GM12878 (cell line): Measurements from ENCODE around the gene SNHG17. TPM values are rescaled to one million over a fixed set of nuclear protein-coding genes. Genes with fewer than 3 reads are reported as not detected.

ENCODE experiments used
- ATAC-seq: fragments of 200-7000 bp; cut with Tn5 transposase; 3 replicates; pipeline ENCODE4 v1.9.1; 2020; ENCODE audit warnings: mild to moderate bottlenecking, moderate library complexity
- BruUV-seq: library from RNA; stranded (reverse); fragments of 400-500 nt; replicated peaks from 2 replicates; lab custom pipeline; 2021; lab: Mats Ljungman, UMichigan
- CTCF ChIA-PET: fragments of 300-600 bp; sonication (Branson Sonifier 250); formaldehyde crosslinking; extraction: SDS; loops from one replicate; lab custom pipeline; 2021; ENCODE audit warnings: inconsistent platforms; lab: Yijun Ruan, JAX
- POLR2A ChIA-PET: fragments of 350-600 bp; formaldehyde crosslinking; extraction: SDS; loops from one replicate; lab custom pipeline; 2021; ENCODE audit warnings: inconsistent platforms; lab: Charles Lee
- RAD21 ChIA-PET: fragments of 300-600 bp; sonication (Branson Sonifier 250); formaldehyde crosslinking; loops from one replicate; lab custom pipeline; 2023; ENCODE audit warnings: antibody characterized with exemption; ENCODE audit not compliant: unreplicated experiment; lab: Charles Lee
- SMC1A ChIA-PET: fragments of 300-600 bp; sonication (Branson Sonifier 250); formaldehyde crosslinking; loops from one replicate; lab custom pipeline; 2023; ENCODE audit not compliant: unreplicated experiment, uncharacterized antibody; lab: Charles Lee
- DNase-seq: peaks from one replicate; pipeline ENCODE4 v3.0.0-alpha.2; 2011; ENCODE audit warnings: low read depth, low spot score
- FAIRE-seq: peaks from 3 replicates; lab custom pipeline; 2011; peaks lifted over from hg19 to GRCh38; lab: Jason Lieb, UNC
- H2AFZ ChIP-seq: 2 replicates; pipeline ENCODE4 v1.6.0; 2011; ENCODE audit warnings: low read depth, low read length, control low read depth; ENCODE audit not compliant: control insufficient read depth
- H3K27ac ChIP-seq: 2 replicates; pipeline ENCODE4 v1.5.1; 2011; ENCODE audit warnings: control low read depth; ENCODE audit not compliant: control insufficient read depth, insufficient read depth
- H3K27me3 ChIP-seq, 2 experiments: replicated peaks in 1 of 2; 2 replicates each; pipeline versions ENCODE4 v1.6.0 to v1.6.1; 2011; ENCODE audit warnings: low read length in 1 of 2; ENCODE audit not compliant: control insufficient read depth in 2 of 2, insufficient read depth in 2 of 2
- H3K36me3 ChIP-seq, 2 experiments: 2 replicates each; pipeline ENCODE4 v1.5.1; 2011; ENCODE audit warnings: low read length in 1 of 2; ENCODE audit not compliant: control insufficient read depth in 2 of 2, insufficient read depth in 2 of 2
- H3K4me1 ChIP-seq: 2 replicates; pipeline ENCODE4 v1.6.1; 2011; ENCODE audit warnings: mild to moderate bottlenecking, low read length, moderate library complexity, mixed read lengths; ENCODE audit not compliant: control insufficient read depth, insufficient read depth
- H3K4me2 ChIP-seq: 2 replicates; pipeline ENCODE4 v1.6.0; 2011; ENCODE audit warnings: control low read depth; ENCODE audit not compliant: control insufficient read depth, insufficient read depth
- H3K4me3 ChIP-seq: fragments of 200-600 bp; sonication (generic); 2 replicates; pipeline ENCODE4 v1.5.1; 2016
- H3K79me2 ChIP-seq: 2 replicates; pipeline ENCODE4 v1.6.0; 2011; ENCODE audit warnings: low read length; ENCODE audit not compliant: control insufficient read depth, insufficient read depth
- H3K9ac ChIP-seq: 2 replicates; pipeline ENCODE4 v1.8.0; 2011; ENCODE audit warnings: low read length, control low read depth, mixed read lengths; ENCODE audit not compliant: control insufficient read depth, insufficient read depth
- H3K9me3 ChIP-seq: replicated peaks from 3 replicates; pipeline ENCODE4 v1.5.1; 2011; ENCODE audit warnings: mild to moderate bottlenecking, low read length; ENCODE audit not compliant: control insufficient read depth, insufficient read depth
- H4K20me1 ChIP-seq: 2 replicates; pipeline ENCODE4 v1.6.0; 2011; ENCODE audit not compliant: control insufficient read depth, insufficient read depth
- CREB1 ChIP-seq: IDR thresholded peaks from 2 replicates; pipeline ENCODE4 v1.6.1; 2012; ENCODE audit warnings: low read depth, mild to moderate bottlenecking, inconsistent platforms
- EGR1 ChIP-seq, 2 experiments: IDR thresholded peaks; 1 replicate in 1 of 2; 2 replicates in 1 of 2; pipeline ENCODE4 v1.6.1; 2011 to 2012; ENCODE audit warnings: low read depth in 2 of 2, low read length in 2 of 2, borderline replicate concordance in 1 of 2, mild to moderate bottlenecking in 1 of 2, moderate library complexity in 1 of 2
- IKZF2 ChIP-seq, 2 experiments: fragments of 450-650 bp; IDR thresholded peaks; 2 replicates each; pipeline ENCODE4 v1.6.1; 2017; ENCODE audit warnings: mild to moderate bottlenecking in 2 of 2, moderate library complexity in 2 of 2
- MTA2 ChIP-seq: fragments of 450-650 bp; IDR thresholded peaks from 2 replicates; pipeline ENCODE4 v1.6.1; 2016; ENCODE audit warnings: low read depth, mild to moderate bottlenecking, moderate library complexity
- MTA3 ChIP-seq: IDR thresholded peaks from 2 replicates; pipeline ENCODE4 v1.6.1; 2012; ENCODE audit warnings: low read length, inconsistent platforms, borderline replicate concordance
- NFXL1 ChIP-seq: fragments of 450-650 bp; IDR thresholded peaks from 2 replicates; pipeline ENCODE4 v1.6.1; 2017; ENCODE audit warnings: antibody characterized with exemption, mild to moderate bottlenecking, borderline replicate concordance
- ZNF622 ChIP-seq: fragments of 450-650 bp; IDR thresholded peaks from 2 replicates; pipeline ENCODE4 v1.6.1; 2017; ENCODE audit warnings: mild to moderate bottlenecking, inconsistent platforms
- WGBS: methylation state at CpG from one replicate; pipeline ENCODE4 v1.1.6; 2016; ENCODE audit warnings: low lambda C conversion rate; ENCODE audit not compliant: insufficient replicate concordance, insufficient coverage; ENCODE audit errors: missing lambda C conversion rate; 5-methylcytosine and 5-hydroxymethylcytosine counted together
- in situ Hi-C: fragments of 300-500 bp; cut with MboI; formaldehyde crosslinking; loops from 9 replicates; pipeline ENCODE4 v1.14.3; 2018; ENCODE audit warnings: mixed read lengths
- intact Hi-C: fragments of 100-400 bp; cut with micrococcal nuclease; formaldehyde crosslinking; loops from one replicate; pipeline ENCODE4 v1.14.2; 2022; ENCODE audit not compliant: unreplicated experiment
- polyA plus RNA-seq, 11 experiments: library from polyadenylated mRNA; depleted of rRNA in 4 of 11; unstranded in 6 of 11; stranded (reverse) in 5 of 11; fragments of >200 nt; fragmentation: Nextera tagmentation in 4 of 11; fragmentation: Illumina TruSeq in 1 of 11; extraction: Ambion mirVana in 4 of 11; extraction: Trizol in 1 of 11; gene quantifications; 1 replicate in 1 of 11; 2 replicates in 10 of 11; pipeline versions ENCODE4 v1.2.1 to v1.2.3, GENCODE V29; 2011 to 2016; ENCODE audit warnings: inconsistent platforms in 2 of 11, missing spikeins in 2 of 11, low read depth in 1 of 11
- total RNA-seq, 4 experiments: library from RNA; depleted of rRNA in 3 of 4; stranded (reverse); fragments of >200 nt in 3 of 4; fragmentation: Illumina TruSeq in 1 of 4; extraction: Trizol in 1 of 4; gene quantifications; 2 replicates each; pipeline versions ENCODE4 v1.2.1 to v1.2.3, GENCODE V29; 2013 to 2021

The SNHG17 gene
- total and polyA plus RNA-seq, 10 of the 15 experiments (the other 5 are each of a cell fraction or from before 2014, with no cell fraction given), result 20.8 to 63.0 (median 33.9) TPM

GRCh38 chr20:38446441-38447209 is 11.5 kb upstream of the SNHG17 start (continued):
- peak; percentile 73 to 95 for TF ChIP-seq EGR1 (IDR thresholded peaks at IDR 0.05; ENCODE audit: borderline replicate concordance in 1 of 2, low read depth in 2 of 2, low read length in 2 of 2)
- TF ChIP-seq ZNF622, result no peak
- 0 out of 2 replicates have a peak, but pooled peaks have one; percentile 23 for TF ChIP-seq MTA2
- 0 out of 2 replicates have a peak, but pooled peaks have one; percentile 18 for TF ChIP-seq NFXL1
- TF ChIP-seq IKZF2 (IDR thresholded peaks at IDR 0.05), result peak; percentile 69 to 76

GRCh38 chr20:38445901-38446425 is 10.8 kb upstream of the SNHG17 start:
- intact Hi-C loops, result loop anchor here (1.0 to 5.0 kb wide), 3 partner anchors 11 to 301 kb away; partner anchors contain the start of genes ACTR5, RALGAPB and SNHG17

More at GRCh38 chr20:38445901-38446425, 10.8 kb upstream of the SNHG17 start:
- no peak overlapping the region for H3K4me3 ChIP-seq
- H3K36me3 ChIP-seq, result peaks cover 0 to 15% of the 10 kb centered on the region in 2 experiments; a peak in 1 of 4 replicates
- FAIRE-seq (no peak), ATAC-seq (no peak)
- no peaks in the 10 kb centered on the region for H3K27me3 ChIP-seq
- H4K20me1 ChIP-seq, result no peaks in the 10 kb centered on the region
- H3K9ac ChIP-seq, result no peak overlapping the region; the same call in 1 of the 2 replicates
- H2AFZ ChIP-seq, result peak overlapping the region; percentile 87
- no peaks in the 10 kb centered on the region for H3K9me3 ChIP-seq
- no peak overlapping the region for H3K4me2 ChIP-seq
- BruUV-seq, result no TSS peak
- TF ChIP-seq MTA3 (0 out of 2 replicates have a peak, but pooled peaks have one; percentile 25), CREB1 (no peak)
- TF ChIP-seq, all 136 proteins: peak for 1
- in situ Hi-C loops, result no loop called here
- WGBS, result 44% methylated on average over 6 of the region's 6 CpGs
- DNase-seq, result no peak
- POLR2A ChIA-PET, result interaction anchor here (0.6 to 4.0 kb wide), 3 partner anchors 9 to 26 kb away, joined by 3 to 45 read pairs (median 3); partner anchors contain the start of genes RALGAPB and SNHG17
- CTCF ChIA-PET, result interaction anchor here (0.7 to 5.3 kb wide), 13 partner anchors 8 to 591 kb away, joined by 3 to 112 read pairs (median 5); partner anchors contain the start of genes RALGAPB and SNHG17
- Histone ChIP-seq H3K79me2 (peaks cover 23% of the 10 kb centered on the region), H3K4me1 (peaks cover 11% of the 10 kb centered on the region), H3K27ac (no peak overlapping the region)
- SMC1A ChIA-PET, result interaction anchor here (1.2 to 6.1 kb wide), 4 partner anchors 8 to 75 kb away, joined by 3 to 27 read pairs (median 5); partner anchors contain the start of genes RALGAPB and SNHG17
- RAD21 ChIA-PET, result interaction anchor here (0.9 to 3.3 kb wide), 4 partner anchors 11 to 304 kb away, joined by 3 to 11 read pairs (median 6); partner anchors contain the start of genes RALGAPB and SNHG17
